Osteoblast (primary cell): ENCODE results near the gene BLID. TPM values are rescaled to one million over a fixed set of nuclear protein-coding genes. Genes with fewer than 3 reads are reported as not detected.

ENCODE experiments used
- DNase-seq: peaks from one replicate; pipeline ENCODE4 v3.0.0; 2011; ENCODE audit warnings: low spot score, mixed read lengths; ENCODE audit not compliant: insufficient read length; ENCODE audit errors: missing footprints
- H2AFZ ChIP-seq: 2 replicates; pipeline ENCODE4 v1.6.0; 2011; ENCODE audit warnings: mild to moderate bottlenecking, low read length
- H3K27ac ChIP-seq: 2 replicates; pipeline ENCODE4 v1.5.1; 2011; ENCODE audit warnings: mild to moderate bottlenecking, low read depth, low read length, moderate library complexity
- H3K27me3 ChIP-seq: 2 replicates; pipeline ENCODE4 v1.6.0; 2012; ENCODE audit warnings: mild to moderate bottlenecking, control low read depth, inconsistent platforms, low read length, moderate library complexity; ENCODE audit not compliant: insufficient read depth
- H3K36me3 ChIP-seq: 2 replicates; pipeline ENCODE4 v1.5.1; 2011; ENCODE audit warnings: mild to moderate bottlenecking, low read length, control low read depth, moderate library complexity; ENCODE audit not compliant: insufficient read depth
- H3K4me1 ChIP-seq: 2 replicates; pipeline ENCODE4 v1.5.1; 2011; ENCODE audit warnings: mild to moderate bottlenecking, low read length, control low read depth, moderate library complexity; ENCODE audit not compliant: insufficient read depth
- H3K4me2 ChIP-seq: 2 replicates; pipeline ENCODE4 v1.6.0; 2011; ENCODE audit warnings: mild to moderate bottlenecking, low read length; ENCODE audit not compliant: insufficient read depth
- H3K4me3 ChIP-seq: fragments of 200-600 bp; sonication (generic); 3 replicates; pipeline ENCODE4 v1.5.1; 2012; ENCODE audit warnings: mild to moderate bottlenecking, low read length, inconsistent platforms; ENCODE audit not compliant: insufficient read depth
- H3K79me2 ChIP-seq: 2 replicates; pipeline ENCODE4 v1.6.0; 2012; ENCODE audit warnings: mild to moderate bottlenecking, low read length, control low read depth, inconsistent platforms; ENCODE audit not compliant: insufficient read depth
- H3K9me3 ChIP-seq: 2 replicates; pipeline ENCODE4 v1.5.1; 2011; ENCODE audit warnings: low read depth, low read length, control low read depth
- H4K20me1 ChIP-seq: 2 replicates; pipeline ENCODE4 v1.6.0; 2012; ENCODE audit warnings: mild to moderate bottlenecking, low read length, control low read depth; ENCODE audit not compliant: insufficient read depth
- total RNA-seq: library from RNA; depleted of rRNA; stranded (reverse); fragments of >200 nt; gene quantifications from 2 replicates; pipeline ENCODE4 v1.2.3, GENCODE V29; 2012
- TF ChIP-seq, protein P1 (sequence below): IDR thresholded peaks from 2 replicates; pipeline ENCODE4 v1.5.1; 2011; ENCODE audit warnings: mild to moderate bottlenecking, low read depth, low read length, moderate library complexity; ENCODE audit errors: extremely low read depth

BLID gene
- total RNA-seq, 1 donor = 18.1 TPM

DNA sequence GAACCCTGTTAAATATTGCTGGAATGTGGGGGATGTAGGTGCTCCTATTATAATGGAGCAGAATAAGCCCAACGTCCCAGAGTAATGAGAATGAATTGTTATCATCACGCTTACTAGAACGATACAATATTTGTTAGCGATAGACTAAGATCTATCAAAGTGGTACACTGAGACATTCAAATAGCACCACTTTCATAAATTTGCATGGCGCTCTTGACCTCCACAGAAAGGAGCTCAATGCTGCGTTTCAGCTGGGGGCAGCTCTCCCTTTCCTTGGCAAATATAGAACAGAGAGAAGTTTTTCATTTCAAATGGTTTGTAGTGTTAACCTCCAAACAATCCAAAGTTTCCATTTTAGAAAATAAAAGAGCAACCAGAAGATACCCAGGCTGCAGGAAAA lies 38.2 kb upstream of the BLID start:
- Histone ChIP-seq H3K9me3 (no peaks in the 10 kb centered on the region), H3K36me3 (peaks cover 63% of the 10 kb centered on the region), H3K27me3 (no peaks in the 10 kb centered on the region), H3K27ac (peak overlapping the region; percentile 95), H3K4me1 (peaks cover 86% of the 10 kb centered on the region), H2AFZ (no peak overlapping the region), H3K79me2 (peaks cover 99% of the 10 kb centered on the region), H3K4me2 (peak overlapping the region; percentile 89), H3K4me3 (peak overlapping the region; percentile 72), H4K20me1 (no peaks in the 10 kb centered on the region)
- DNase-seq = no peak
- TF ChIP-seq, protein P1, sequence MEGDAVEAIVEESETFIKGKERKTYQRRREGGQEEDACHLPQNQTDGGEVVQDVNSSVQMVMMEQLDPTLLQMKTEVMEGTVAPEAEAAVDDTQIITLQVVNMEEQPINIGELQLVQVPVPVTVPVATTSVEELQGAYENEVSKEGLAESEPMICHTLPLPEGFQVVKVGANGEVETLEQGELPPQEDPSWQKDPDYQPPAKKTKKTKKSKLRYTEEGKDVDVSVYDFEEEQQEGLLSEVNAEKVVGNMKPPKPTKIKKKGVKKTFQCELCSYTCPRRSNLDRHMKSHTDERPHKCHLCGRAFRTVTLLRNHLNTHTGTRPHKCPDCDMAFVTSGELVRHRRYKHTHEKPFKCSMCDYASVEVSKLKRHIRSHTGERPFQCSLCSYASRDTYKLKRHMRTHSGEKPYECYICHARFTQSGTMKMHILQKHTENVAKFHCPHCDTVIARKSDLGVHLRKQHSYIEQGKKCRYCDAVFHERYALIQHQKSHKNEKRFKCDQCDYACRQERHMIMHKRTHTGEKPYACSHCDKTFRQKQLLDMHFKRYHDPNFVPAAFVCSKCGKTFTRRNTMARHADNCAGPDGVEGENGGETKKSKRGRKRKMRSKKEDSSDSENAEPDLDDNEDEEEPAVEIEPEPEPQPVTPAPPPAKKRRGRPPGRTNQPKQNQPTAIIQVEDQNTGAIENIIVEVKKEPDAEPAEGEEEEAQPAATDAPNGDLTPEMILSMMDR = no peak

DNA sequence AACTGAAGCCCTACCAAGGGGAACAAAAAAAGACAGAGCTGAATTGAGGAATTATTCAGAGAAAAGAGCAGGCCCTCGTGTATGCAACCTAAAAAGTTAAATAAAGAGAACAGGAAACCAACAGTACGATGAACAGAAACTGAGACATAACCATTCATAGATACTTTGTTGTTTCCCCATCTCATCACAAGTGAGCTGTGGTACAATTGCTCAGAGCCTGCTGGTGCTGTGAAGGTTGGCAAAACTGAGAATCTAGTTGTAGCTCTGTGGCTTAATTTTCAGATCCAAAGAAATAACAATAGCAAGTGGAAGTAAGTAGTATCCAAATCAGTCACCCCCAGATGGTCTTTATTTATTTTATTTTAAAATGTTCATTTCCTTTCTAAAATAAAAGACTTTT lies 37.7 kb upstream of the BLID start:
- H4K20me1 ChIP-seq = no peaks in the 10 kb centered on the region
- H3K27me3 ChIP-seq = no peaks in the 10 kb centered on the region
- peaks cover 99% of the 10 kb centered on the region for H3K79me2 ChIP-seq
- TF ChIP-seq, protein P1 = no peak
- H3K9me3 ChIP-seq = no peaks in the 10 kb centered on the region
- peaks cover 86% of the 10 kb centered on the region for H3K4me1 ChIP-seq
- H3K4me3 ChIP-seq = peak overlapping the region; percentile 72
- H2AFZ ChIP-seq = no peak overlapping the region
- DNase-seq = no peak
- peaks cover 68% of the 10 kb centered on the region for H3K36me3 ChIP-seq
- peak overlapping the region; percentile 95 for H3K27ac ChIP-seq
- peak overlapping the region; percentile 89 for H3K4me2 ChIP-seq

DNA sequence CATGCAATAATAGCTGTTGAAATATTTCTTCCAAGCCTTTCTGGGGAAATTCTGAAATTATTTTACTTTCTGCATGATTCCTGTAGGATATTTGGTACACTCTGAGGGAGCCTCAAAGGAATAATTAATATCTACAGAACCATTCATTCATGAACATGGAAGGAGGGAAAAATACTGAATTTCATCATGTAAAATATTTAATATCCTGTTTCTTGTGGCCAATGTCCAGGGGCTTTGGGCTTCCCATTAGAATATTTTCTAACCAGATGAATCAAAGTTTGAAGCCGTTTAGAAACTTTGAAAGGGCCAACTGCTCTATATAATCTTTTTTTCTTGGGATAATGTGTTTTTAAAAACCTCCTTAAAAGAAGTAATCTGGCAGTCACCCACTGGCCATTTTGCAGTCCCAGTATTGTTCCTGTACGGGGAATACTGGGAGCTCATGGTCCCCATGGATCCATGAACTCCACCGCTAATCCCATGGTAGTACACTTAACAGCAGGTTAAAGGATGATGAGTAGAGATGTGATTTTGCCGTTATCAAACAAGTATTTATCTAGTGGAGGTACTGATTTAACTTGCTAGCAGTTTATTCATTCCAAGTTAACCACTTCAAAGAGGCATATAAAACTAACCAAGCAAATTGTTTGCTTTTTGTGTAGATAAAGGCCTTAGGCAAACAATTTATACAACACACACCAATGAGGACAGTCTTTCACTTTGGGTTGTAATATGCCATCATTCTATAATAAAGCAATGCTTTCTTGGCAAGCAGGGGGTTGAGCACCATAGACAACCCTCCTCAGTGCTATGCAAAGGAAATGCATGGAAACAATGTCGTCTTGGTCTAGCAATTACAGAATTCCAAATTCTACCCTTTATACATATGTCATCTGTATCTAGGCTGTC lies 34.5 kb upstream of the BLID start:
- Histone ChIP-seq H3K36me3 (peaks cover 89% of the 10 kb centered on the region), H4K20me1 (no peaks in the 10 kb centered on the region), H3K27me3 (no peaks in the 10 kb centered on the region), H3K9me3 (no peaks in the 10 kb centered on the region), H3K4me2 (peak overlapping the region; percentile 89), H3K4me3 (peak overlapping the region; percentile 59), H3K79me2 (peaks cover 98% of the 10 kb centered on the region), H3K27ac (peak overlapping the region; percentile 51), H3K4me1 (peaks cover 91% of the 10 kb centered on the region), H2AFZ (no peak overlapping the region)
- TF ChIP-seq, protein P1 = no peak
- no peak for DNase-seq

DNA sequence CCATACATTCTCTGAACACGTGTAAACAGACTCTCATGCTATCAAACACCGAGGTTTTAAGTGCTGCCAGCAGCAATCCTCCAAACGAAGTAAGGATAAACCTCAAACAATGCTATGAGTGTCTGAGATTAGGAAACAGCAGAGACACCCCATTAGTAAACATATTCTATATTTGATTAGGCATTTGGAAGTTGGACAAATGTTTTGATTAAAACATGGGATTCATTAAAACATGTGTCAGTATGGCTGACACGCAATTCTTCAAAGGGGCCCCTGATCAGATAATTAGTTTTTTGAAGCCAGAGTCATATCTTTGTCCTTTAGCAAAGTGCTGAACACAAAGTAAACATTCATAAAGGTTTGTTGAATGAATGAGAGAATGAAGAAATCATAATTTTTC lies 33.2 kb upstream of the BLID start:
- TF ChIP-seq, protein P1 = no peak
- Histone ChIP-seq H3K79me2 (peaks cover 98% of the 10 kb centered on the region), H3K4me3 (no peak overlapping the region), H3K4me2 (peak overlapping the region; percentile 42), H2AFZ (no peak overlapping the region), H4K20me1 (no peaks in the 10 kb centered on the region), H3K27me3 (no peaks in the 10 kb centered on the region), H3K9me3 (no peaks in the 10 kb centered on the region), H3K27ac (peak overlapping the region; percentile 65), H3K36me3 (peaks cover 89% of the 10 kb centered on the region), H3K4me1 (peaks cover 94% of the 10 kb centered on the region)
- no peak for DNase-seq
